H1 (cell line): ENCODE measurements around the gene PRDM2. TPM values are rescaled to one million over a fixed set of nuclear protein-coding genes. Genes with fewer than 3 reads are reported as not detected.
"Not testable (repeated sequence)": the region's sequence is repeated elsewhere in the genome, so short reads cannot be mapped to it uniquely, and the experiment has no call there.

ENCODE experiments used
- CTCF ChIA-PET: fragments of 300-600 bp; sonication (Branson Sonifier 250); formaldehyde crosslinking; loops from one replicate; lab custom pipeline; 2021; ENCODE audit not compliant: partially characterized antibody; lab: Charles Lee
- POLR2A ChIA-PET: fragments of 300-600 bp; sonication (Branson Sonifier 250); formaldehyde crosslinking; loops from one replicate; lab custom pipeline; 2021; ENCODE audit warnings: inconsistent platforms; ENCODE audit not compliant: partially characterized antibody; lab: Charles Lee
- DNase-seq, 2 experiments: peaks; one replicate each; pipeline versions ENCODE4 v3.0.0 to v3.0.0-alpha.2; 2010 to 2022; ENCODE audit warnings: low spot score in 2 of 2, low read depth in 1 of 2, mixed read lengths in 1 of 2
- FAIRE-seq: peaks from 2 replicates; lab custom pipeline; 2011; peaks lifted over from hg19 to GRCh38; lab: Jason Lieb, UNC
- H2AFZ ChIP-seq: 2 replicates; pipeline ENCODE4 v1.8.1; 2012; ENCODE audit warnings: low read length, inconsistent platforms
- H2AK5ac ChIP-seq: 2 replicates; pipeline ENCODE4 v1.6.1; 2013; ENCODE audit warnings: low read depth, low read length
- H2BK120ac ChIP-seq: replicated peaks from 2 replicates; pipeline ENCODE3; 2013; ENCODE audit warnings: low read depth, low read length, inconsistent platforms
- H2BK12ac ChIP-seq: 2 replicates; pipeline ENCODE4 v1.6.1; 2013; ENCODE audit warnings: low read depth, low read length
- H2BK15ac ChIP-seq: 2 replicates; pipeline ENCODE4 v1.6.1; 2013; ENCODE audit warnings: low read length
- H2BK20ac ChIP-seq: 2 replicates; pipeline ENCODE4 v1.6.1; 2013; ENCODE audit warnings: low read length
- H2BK5ac ChIP-seq: 2 replicates; pipeline ENCODE4 v1.6.1; 2013; ENCODE audit warnings: low read depth, low read length
- H3K14ac ChIP-seq: 2 replicates; pipeline ENCODE4 v1.6.1; 2013; ENCODE audit warnings: inconsistent platforms; ENCODE audit not compliant: insufficient read length
- H3K18ac ChIP-seq: 2 replicates; pipeline ENCODE4 v1.6.1; 2013; ENCODE audit warnings: low read length; ENCODE audit errors: extremely low read depth
- H3K23ac ChIP-seq: 2 replicates; pipeline ENCODE4 v1.6.1; 2013; ENCODE audit warnings: inconsistent platforms; ENCODE audit not compliant: insufficient read length
- H3K23me2 ChIP-seq: 2 replicates; pipeline ENCODE4 v1.6.1; 2013; ENCODE audit warnings: low read depth, low read length
- H3K27ac ChIP-seq: 2 replicates; pipeline ENCODE4 v1.6.1; 2011; ENCODE audit warnings: low read depth, low read length, inconsistent platforms
- H3K27me3 ChIP-seq, 4 experiments: replicated peaks in 1 of 4; 1 replicate in 1 of 4; 2 replicates in 3 of 4; pipeline versions ENCODE4 v1.6.1 to v1.8.1; 2011 to 2013; ENCODE audit warnings: low read length in 3 of 4, mild to moderate bottlenecking in 3 of 4, inconsistent platforms in 2 of 4, mixed read lengths in 2 of 4, moderate library complexity in 1 of 4; ENCODE audit not compliant: control insufficient read depth in 3 of 4, insufficient read depth in 3 of 4; ENCODE audit errors: extremely low read depth in 1 of 4
- H3K36me3 ChIP-seq, 4 experiments: 2 replicates each; pipeline versions ENCODE4 v1.6.1 to v1.8.1; 2011 to 2013; ENCODE audit warnings: mild to moderate bottlenecking in 4 of 4, low read length in 3 of 4, moderate library complexity in 2 of 4, control low read depth in 1 of 4, inconsistent platforms in 1 of 4; ENCODE audit not compliant: insufficient read depth in 4 of 4, control insufficient read depth in 2 of 4
- H3K4ac ChIP-seq: replicated peaks from 2 replicates; pipeline ENCODE3; 2013; ENCODE audit warnings: low read length, low read depth, mixed read lengths, inconsistent platforms; ENCODE audit not compliant: insufficient read length
- H3K4me1 ChIP-seq, 4 experiments: replicated peaks in 1 of 4; 1 replicate in 1 of 4; 2 replicates in 3 of 4; pipeline versions ENCODE4 v1.6.1 to v1.8.1; 2011 to 2013; ENCODE audit warnings: low read length in 3 of 4, inconsistent platforms in 2 of 4, mixed read lengths in 1 of 4; ENCODE audit not compliant: insufficient read depth in 4 of 4, control insufficient read depth in 3 of 4
- H3K4me2 ChIP-seq, 2 experiments: 2 replicates each; pipeline versions ENCODE4 v1.6.1 to v1.8.1; 2011 to 2013; ENCODE audit warnings: low read depth in 2 of 2, low read length in 2 of 2, control low read depth in 1 of 2, inconsistent platforms in 1 of 2, mild to moderate bottlenecking in 1 of 2; ENCODE audit not compliant: insufficient read depth in 1 of 2
- H3K4me3 ChIP-seq, 4 experiments: fragments of 200-600, 300-600 bp in 1 of 4; sonication (generic), shearing (Covaris generic), sonication (Bioruptor Twin) in 1 of 4; 2 replicates each; pipeline versions ENCODE4 v1.5.1 to v1.8.1; 2011 to 2016; ENCODE audit warnings: low read length in 4 of 4, low read depth in 3 of 4, control low read depth in 2 of 4, inconsistent platforms in 2 of 4, mild to moderate bottlenecking in 2 of 4, mixed read lengths in 1 of 4, moderate library complexity in 1 of 4; ENCODE audit not compliant: insufficient read depth in 2 of 4; ENCODE audit errors: extremely low read depth in 1 of 4
- H3K56ac ChIP-seq: replicated peaks from 2 replicates; pipeline ENCODE3; 2013; ENCODE audit warnings: low read depth, mild to moderate bottlenecking, mixed read lengths, low read length, inconsistent platforms; ENCODE audit not compliant: insufficient read length
- H3K79me1 ChIP-seq: 2 replicates; pipeline ENCODE4 v1.6.1; 2013; ENCODE audit warnings: low read depth, low read length, control low read depth
- H3K79me2 ChIP-seq, 2 experiments: 2 replicates each; pipeline versions ENCODE4 v1.6.1 to v1.8.1; 2012 to 2013; ENCODE audit warnings: low read length in 2 of 2, mild to moderate bottlenecking in 2 of 2, inconsistent platforms in 1 of 2; ENCODE audit not compliant: insufficient read depth in 2 of 2, control insufficient read depth in 1 of 2
- H3K9ac ChIP-seq, 4 experiments: replicated peaks in 1 of 4; 1 replicate in 1 of 4; 2 replicates in 3 of 4; pipeline versions ENCODE4 v1.6.1 to v1.8.1; 2011 to 2013; ENCODE audit warnings: low read depth in 3 of 4, low read length in 3 of 4, control low read depth in 2 of 4, mild to moderate bottlenecking in 2 of 4, moderate library complexity in 2 of 4, inconsistent platforms in 1 of 4; ENCODE audit errors: extremely low read depth in 1 of 4
- H3K9me3 ChIP-seq, 2 experiments: 2 replicates each; pipeline versions ENCODE4 v1.6.1 to v1.8.1; 2012 to 2013; ENCODE audit warnings: mild to moderate bottlenecking in 2 of 2, moderate library complexity in 2 of 2, control low read depth in 1 of 2, inconsistent platforms in 1 of 2, low read depth in 1 of 2, low read length in 1 of 2, mixed read lengths in 1 of 2; ENCODE audit not compliant: insufficient read depth in 2 of 2
- H4K20me1 ChIP-seq, 2 experiments: replicated peaks in 1 of 2; 2 replicates each; pipeline versions ENCODE3 to v1.8.1; 2011 to 2013; ENCODE audit warnings: inconsistent platforms in 2 of 2, low read length in 2 of 2, mild to moderate bottlenecking in 1 of 2; ENCODE audit not compliant: insufficient read depth in 2 of 2, control insufficient read depth in 1 of 2
- H4K5ac ChIP-seq: 2 replicates; pipeline ENCODE4 v1.6.1; 2013; ENCODE audit warnings: low read length, low read depth, mixed read lengths, inconsistent platforms; ENCODE audit not compliant: insufficient read length
- H4K8ac ChIP-seq: 2 replicates; pipeline ENCODE4 v1.8.0; 2013; ENCODE audit warnings: mild to moderate bottlenecking, moderate library complexity, low read length, inconsistent platforms; ENCODE audit not compliant: insufficient read depth; ENCODE audit errors: extremely low read depth
- H4K91ac ChIP-seq: replicated peaks from 2 replicates; pipeline ENCODE3; 2013; ENCODE audit warnings: low read length, mixed read lengths, inconsistent platforms; ENCODE audit not compliant: insufficient read length
- WGBS, 2 experiments: shearing (Covaris generic) in 1 of 2; methylation state at CpG; one replicate each; pipeline versions ENCODE4 v1.1.6 to v1.1.7; 2013 to 2015; ENCODE audit warnings: low lambda C conversion rate in 2 of 2, mixed read lengths in 2 of 2, inconsistent platforms in 1 of 2, low coverage in 1 of 2, missing lambda C conversion rate in 1 of 2; ENCODE audit not compliant: insufficient replicate concordance in 2 of 2, insufficient coverage in 1 of 2, insufficient read length in 1 of 2; ENCODE audit errors: extremely low coverage in 1 of 2, missing lambda C conversion rate in 1 of 2; 5-methylcytosine and 5-hydroxymethylcytosine counted together
- polyA plus RNA-seq, 7 experiments: library from polyadenylated mRNA; depleted of rRNA in 3 of 7; stranded (reverse) in 5 of 7; unstranded in 2 of 7; fragments of >200 nt in 5 of 7; fragments of 200-250 nt in 2 of 7; gene quantifications; 1 replicate in 5 of 7; 2 replicates in 1 of 7; 4 replicates in 1 of 7; pipeline versions ENCODE4 v1.2.1 to v1.2.3, GENCODE V29; 2011 to 2013; ENCODE audit warnings: missing spikeins in 2 of 7, mixed read lengths in 2 of 7
- total RNA-seq: library from RNA; stranded (reverse); fragmentation: NEBNext Ultra II Directional; extraction: Animal tissue kit (Norgen Biotek cat#: 25700); gene quantifications from 2 replicates; pipeline ENCODE4 v1.2.1, GENCODE V29; 2021

PRDM2 gene
- total and polyA plus RNA-seq, 2 of the 8 experiments (the other 6 are each of a cell fraction or from before 2014, with no cell fraction given): 5.8 to 21.2 TPM

GRCh38 chr1:13715616-13716287 lies 15.8 kb downstream of the PRDM2 start:
- not testable (repeated sequence) for H3K4me2 ChIP-seq, H3K14ac ChIP-seq, FAIRE-seq, H2AK5ac ChIP-seq, H4K8ac ChIP-seq, H3K23me2 ChIP-seq, H3K18ac ChIP-seq, H2AFZ ChIP-seq, H2BK5ac ChIP-seq, H3K4me3 ChIP-seq, H3K79me2 ChIP-seq, H3K27me3 ChIP-seq, H3K4ac ChIP-seq, H2BK12ac ChIP-seq, H3K23ac ChIP-seq, H4K5ac ChIP-seq, H3K9me3 ChIP-seq, H3K9ac ChIP-seq, H3K36me3 ChIP-seq, H3K27ac ChIP-seq, H2BK20ac ChIP-seq, H4K91ac ChIP-seq, H3K4me1 ChIP-seq, H2BK15ac ChIP-seq, DNase-seq, H2BK120ac ChIP-seq, H3K79me1 ChIP-seq, H3K56ac ChIP-seq
- WGBS, 2 experiments: 87% methylated on average over 7 of the region's 9 CpGs; no CpG with 5 or more reads in 1 of the 2 experiments
- peaks cover 5 to 22% of the 10 kb centered on the region in 2 experiments for H4K20me1 ChIP-seq
- ChIA-PET CTCF (interaction anchor here (0.8 to 2.4 kb wide), 5 partner anchors 9 to 66 kb away, joined by 3 to 13 read pairs (median 3); no protein-coding TSS in a partner anchor), POLR2A (interaction anchor here (1.1 kb wide), 1 partner anchor 16 kb away, joined by 3 read pairs; the partner anchor contains the start of gene PRDM2)
